Ishikawa (cell line): ENCODE results near the gene LLGL2.
A peak's percentile ranks its signal among the peaks of the same experiment; 100 is the strongest.

ENCODE experiments used
- CEBPB ChIP-seq: IDR thresholded peaks from 2 replicates; pipeline ENCODE4 v1.6.1; 2012
- CREB1 ChIP-seq: IDR thresholded peaks from 2 replicates; pipeline ENCODE4 v1.6.1; 2012; ENCODE audit warnings: low read depth
- EGR1 ChIP-seq: IDR thresholded peaks from 2 replicates; pipeline ENCODE4 v1.6.1; 2012
- EP300 ChIP-seq: IDR thresholded peaks from 2 replicates; pipeline ENCODE4 v1.6.1; 2012; ENCODE audit warnings: borderline replicate concordance
- FOXM1 ChIP-seq: IDR thresholded peaks from 2 replicates; pipeline ENCODE4 v1.6.1; 2012; ENCODE audit warnings: low read depth, borderline replicate concordance
- NFIC ChIP-seq: IDR thresholded peaks from 2 replicates; pipeline ENCODE4 v1.6.1; 2012
- RAD21 ChIP-seq: IDR thresholded peaks from 2 replicates; pipeline ENCODE4 v1.6.1; 2012; ENCODE audit warnings: low read depth
- TAF1 ChIP-seq: IDR thresholded peaks from 2 replicates; pipeline ENCODE4 v1.6.1; 2012; ENCODE audit warnings: low read depth, mild to moderate bottlenecking
- TCF12 ChIP-seq: IDR thresholded peaks from 2 replicates; pipeline ENCODE4 v1.6.1; 2012; ENCODE audit warnings: low read depth
- TEAD4 ChIP-seq: IDR thresholded peaks from 2 replicates; pipeline ENCODE4 v1.6.1; 2012
- YY1 ChIP-seq: IDR thresholded peaks from 2 replicates; pipeline ENCODE4 v1.6.1; 2012; ENCODE audit warnings: low read depth
- ZBTB7A ChIP-seq: IDR thresholded peaks from 2 replicates; pipeline ENCODE4 v1.6.1; 2012; ENCODE audit warnings: low read depth
- TF ChIP-seq, protein P1 (sequence below): IDR thresholded peaks from 2 replicates; pipeline ENCODE4 v1.6.1; 2012; ENCODE audit warnings: low read depth, mild to moderate bottlenecking
- TF ChIP-seq, protein P2 (sequence below): IDR thresholded peaks from 2 replicates; pipeline ENCODE4 v1.6.1; 2012
- TF ChIP-seq, protein P3 (sequence below): IDR thresholded peaks from 2 replicates; pipeline ENCODE4 v1.6.1; 2012

The LLGL2 gene

DNA sequence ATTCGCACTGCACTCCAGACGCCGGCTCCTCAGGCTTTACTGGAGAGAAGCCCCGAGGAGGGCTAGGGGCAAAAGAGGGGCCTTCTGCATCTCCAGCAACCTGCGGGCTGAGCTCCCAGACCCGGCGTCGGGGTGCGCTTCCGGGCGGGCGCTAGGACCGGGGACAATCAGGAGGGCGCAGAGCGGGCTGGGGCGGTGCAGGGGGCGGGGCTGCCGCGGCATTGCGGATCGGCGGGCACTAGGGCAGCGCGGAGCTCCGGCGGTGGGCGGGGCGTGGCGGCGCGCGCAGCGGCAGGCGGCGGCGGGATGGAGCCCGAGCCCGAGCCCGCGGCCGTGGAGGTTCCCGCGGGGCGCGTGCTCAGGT is 9.3 kb upstream of the LLGL2 start, which contains the start of gene TSEN54:
Gene TSEN54, plus strand, starts transcription at position 274 of the 364 bp plus-strand sequence. Its CDS starts 33 bp downstream, at position 307.
- TF ChIP-seq EP300 (no peak), CREB1 (no peak), FOXM1 (no peak), ZBTB7A (no peak), CEBPB (no peak), TEAD4 (peak; percentile 55), YY1 (no peak; the same call in 1 of the 2 replicates), TCF12 (no peak; the same call in 1 of the 2 replicates), RAD21 (no peak), TAF1 (no peak), NFIC (no peak), EGR1 (no peak)
- TF ChIP-seq, protein P1, sequence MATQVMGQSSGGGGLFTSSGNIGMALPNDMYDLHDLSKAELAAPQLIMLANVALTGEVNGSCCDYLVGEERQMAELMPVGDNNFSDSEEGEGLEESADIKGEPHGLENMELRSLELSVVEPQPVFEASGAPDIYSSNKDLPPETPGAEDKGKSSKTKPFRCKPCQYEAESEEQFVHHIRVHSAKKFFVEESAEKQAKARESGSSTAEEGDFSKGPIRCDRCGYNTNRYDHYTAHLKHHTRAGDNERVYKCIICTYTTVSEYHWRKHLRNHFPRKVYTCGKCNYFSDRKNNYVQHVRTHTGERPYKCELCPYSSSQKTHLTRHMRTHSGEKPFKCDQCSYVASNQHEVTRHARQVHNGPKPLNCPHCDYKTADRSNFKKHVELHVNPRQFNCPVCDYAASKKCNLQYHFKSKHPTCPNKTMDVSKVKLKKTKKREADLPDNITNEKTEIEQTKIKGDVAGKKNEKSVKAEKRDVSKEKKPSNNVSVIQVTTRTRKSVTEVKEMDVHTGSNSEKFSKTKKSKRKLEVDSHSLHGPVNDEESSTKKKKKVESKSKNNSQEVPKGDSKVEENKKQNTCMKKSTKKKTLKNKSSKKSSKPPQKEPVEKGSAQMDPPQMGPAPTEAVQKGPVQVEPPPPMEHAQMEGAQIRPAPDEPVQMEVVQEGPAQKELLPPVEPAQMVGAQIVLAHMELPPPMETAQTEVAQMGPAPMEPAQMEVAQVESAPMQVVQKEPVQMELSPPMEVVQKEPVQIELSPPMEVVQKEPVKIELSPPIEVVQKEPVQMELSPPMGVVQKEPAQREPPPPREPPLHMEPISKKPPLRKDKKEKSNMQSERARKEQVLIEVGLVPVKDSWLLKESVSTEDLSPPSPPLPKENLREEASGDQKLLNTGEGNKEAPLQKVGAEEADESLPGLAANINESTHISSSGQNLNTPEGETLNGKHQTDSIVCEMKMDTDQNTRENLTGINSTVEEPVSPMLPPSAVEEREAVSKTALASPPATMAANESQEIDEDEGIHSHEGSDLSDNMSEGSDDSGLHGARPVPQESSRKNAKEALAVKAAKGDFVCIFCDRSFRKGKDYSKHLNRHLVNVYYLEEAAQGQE = no peak
- TF ChIP-seq, protein P2, sequence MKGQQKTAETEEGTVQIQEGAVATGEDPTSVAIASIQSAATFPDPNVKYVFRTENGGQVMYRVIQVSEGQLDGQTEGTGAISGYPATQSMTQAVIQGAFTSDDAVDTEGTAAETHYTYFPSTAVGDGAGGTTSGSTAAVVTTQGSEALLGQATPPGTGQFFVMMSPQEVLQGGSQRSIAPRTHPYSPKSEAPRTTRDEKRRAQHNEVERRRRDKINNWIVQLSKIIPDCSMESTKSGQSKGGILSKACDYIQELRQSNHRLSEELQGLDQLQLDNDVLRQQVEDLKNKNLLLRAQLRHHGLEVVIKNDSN = no peak
- TF ChIP-seq, protein P3, sequence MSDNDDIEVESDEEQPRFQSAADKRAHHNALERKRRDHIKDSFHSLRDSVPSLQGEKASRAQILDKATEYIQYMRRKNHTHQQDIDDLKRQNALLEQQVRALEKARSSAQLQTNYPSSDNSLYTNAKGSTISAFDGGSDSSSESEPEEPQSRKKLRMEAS = peak; percentile 40; the same call in 1 of the 2 replicates

DNA sequence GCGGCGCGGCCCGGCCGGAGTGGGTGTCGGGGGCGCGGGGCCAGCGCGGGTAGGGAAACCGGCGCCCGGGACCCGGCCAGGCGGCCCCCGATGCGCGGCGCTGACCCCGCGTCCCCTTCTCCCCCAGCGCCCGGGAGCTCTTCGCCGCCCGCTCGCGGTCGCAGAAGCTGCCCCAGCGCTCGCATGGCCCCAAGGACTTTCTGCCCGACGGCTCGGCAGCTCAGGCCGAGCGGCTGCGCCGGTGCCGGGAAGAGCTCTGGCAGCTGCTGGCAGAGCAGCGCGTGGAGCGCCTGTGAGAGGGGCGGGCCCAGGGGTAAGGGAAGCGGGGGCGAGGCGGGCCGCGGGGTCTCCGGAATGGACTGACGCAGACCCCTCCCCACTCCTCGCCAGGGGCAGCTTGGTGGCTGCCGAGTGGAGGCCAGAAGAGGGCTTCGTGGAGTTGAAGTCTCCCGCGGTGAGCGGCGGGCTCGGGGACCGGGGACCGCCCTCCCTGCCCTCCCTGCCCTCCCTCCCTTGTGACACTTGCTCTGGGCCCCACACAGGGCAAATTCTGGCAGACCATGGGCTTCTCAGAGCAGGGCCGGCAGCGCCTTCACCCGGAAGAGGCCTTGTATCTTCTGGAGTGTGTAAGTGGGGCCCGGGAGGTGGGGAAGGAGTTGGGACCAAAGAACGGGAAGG is 8.7 kb upstream of the LLGL2 start:
- TF ChIP-seq EGR1 (peak; percentile 67), EP300 (peak; percentile 16; the same call in 1 of the 2 replicates), TAF1 (no peak; the same call in 1 of the 2 replicates), NFIC (no peak), ZBTB7A (peak; percentile 74; the same call in 1 of the 2 replicates)

DNA sequence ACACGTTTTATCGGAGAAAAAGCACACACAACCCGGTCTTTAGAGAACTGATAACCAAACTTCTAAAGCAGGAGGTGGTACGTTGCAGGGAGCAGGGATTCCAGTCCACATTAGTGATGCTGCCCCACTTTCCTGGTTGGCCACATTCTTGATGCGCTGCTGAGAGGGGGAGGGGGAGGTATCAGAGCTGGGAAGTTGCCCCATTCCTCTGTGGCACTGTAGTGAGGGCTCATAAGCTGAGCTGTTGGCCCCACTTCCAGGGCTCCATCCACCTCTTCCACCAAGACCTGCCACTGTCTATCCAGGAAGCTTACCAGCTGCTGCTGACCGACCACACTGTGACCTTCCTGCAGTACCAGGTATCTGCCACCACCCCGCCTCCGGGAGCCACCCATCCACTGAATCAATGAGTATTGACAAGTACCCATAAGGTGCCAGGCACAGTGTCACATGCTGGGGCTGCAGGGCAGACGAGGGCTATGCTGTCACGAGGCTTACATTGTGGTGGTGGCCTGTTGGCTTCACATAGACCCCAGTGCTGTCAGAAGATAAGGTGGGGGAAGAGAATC is 8.1 kb upstream of the LLGL2 start:
- TF ChIP-seq CEBPB (no peak), TEAD4 (no peak), TAF1 (no peak), EP300 (no peak), YY1 (no peak), TCF12 (no peak), EGR1 (no peak), CREB1 (no peak)
- TF ChIP-seq, protein P1 = no peak
- TF ChIP-seq, protein P2 = no peak

DNA sequence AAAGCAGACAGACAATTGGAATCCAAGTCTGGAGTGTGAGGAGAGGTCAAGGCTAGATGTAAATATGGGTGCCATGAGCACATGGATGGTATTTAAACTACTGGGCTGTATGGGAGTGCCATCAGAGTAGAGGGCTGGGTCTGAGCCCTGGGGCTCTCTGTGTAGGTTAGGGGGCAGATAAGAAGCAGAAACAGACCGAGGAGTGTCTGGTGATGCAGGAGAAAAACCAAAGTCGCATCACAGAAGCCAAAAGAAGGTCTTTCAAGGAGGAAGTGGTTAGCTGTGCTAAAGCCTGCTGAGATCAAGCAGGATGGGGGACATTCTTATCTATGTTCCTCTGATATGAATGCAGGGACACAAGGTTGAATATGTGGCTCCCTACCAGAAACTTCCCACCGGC is 7.3 kb upstream of the LLGL2 start:
- TF ChIP-seq NFIC = no peak

DNA sequence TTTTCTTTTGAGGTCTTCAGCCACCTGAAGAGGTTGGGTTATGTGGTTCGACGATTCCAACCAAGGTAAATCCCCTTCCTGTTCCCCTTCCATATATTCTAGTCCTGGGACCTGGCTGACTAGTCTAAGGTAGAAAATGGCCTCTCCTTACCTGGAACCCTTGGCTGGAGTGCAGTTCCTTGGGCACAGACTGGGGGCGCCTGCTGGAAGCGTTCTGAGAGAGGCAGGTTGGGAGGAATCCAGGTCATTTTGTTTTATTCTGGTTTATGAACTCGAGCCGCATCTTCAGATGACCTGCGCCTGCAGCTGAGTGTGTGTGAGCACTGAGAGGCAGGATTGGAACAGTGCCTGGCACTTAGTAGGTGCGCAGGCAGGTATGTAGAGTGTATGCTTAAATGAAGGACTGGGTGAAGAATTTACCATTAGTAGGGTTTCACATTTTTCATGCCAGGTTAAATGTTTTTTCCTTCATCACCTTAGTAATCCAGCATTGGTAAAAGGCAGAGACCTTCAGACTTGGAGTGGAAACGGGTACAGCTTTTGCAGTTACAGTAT is 6.4 kb upstream of the LLGL2 start:
- TF ChIP-seq EP300 = no peak
- peak; percentile 4; the same call in 1 of the 2 replicates for TF ChIP-seq RAD21
- TF ChIP-seq CEBPB = no peak
- TF ChIP-seq YY1 = no peak
- TF ChIP-seq CREB1 = no peak
- no peak for TF ChIP-seq FOXM1
- TF ChIP-seq TAF1 = no peak

DNA sequence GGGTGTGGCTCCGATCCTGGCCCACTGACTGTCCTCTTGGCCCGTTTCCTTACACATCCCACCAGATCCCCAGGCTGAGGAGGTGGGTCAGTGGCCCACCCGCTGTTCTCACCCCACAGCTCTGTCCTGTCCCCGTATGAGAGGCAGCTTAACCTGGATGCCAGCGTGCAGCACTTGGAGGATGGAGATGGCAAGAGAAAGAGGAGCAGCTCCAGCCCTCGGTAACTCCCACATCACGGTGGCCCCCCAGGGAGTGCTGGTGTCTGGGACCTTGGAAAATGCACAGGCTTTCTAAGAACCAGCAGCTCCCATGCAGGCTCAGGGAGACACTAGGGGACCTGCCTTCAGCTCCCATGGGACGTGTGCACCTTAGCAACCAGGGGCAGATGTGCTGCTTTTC is 4.2 kb upstream of the LLGL2 start:
- TF ChIP-seq, protein P1 = no peak
- TF ChIP-seq TCF12 (no peak), FOXM1 (no peak)
- TF ChIP-seq, protein P2 = no peak
